HG03460 (cell line): ENCODE results near the gene NSMCE1.
"Not testable (repeated sequence)": the region's sequence is repeated elsewhere in the genome, so short reads cannot be mapped to it uniquely, and the experiment has no call there.

ENCODE experiments used
- ATAC-seq: cut with Tn5 transposase; IDR thresholded peaks from one replicate; pipeline ENCODE4 v1.9.1; 2021; ENCODE audit not compliant: unreplicated experiment

Gene NSMCE1

DNA sequence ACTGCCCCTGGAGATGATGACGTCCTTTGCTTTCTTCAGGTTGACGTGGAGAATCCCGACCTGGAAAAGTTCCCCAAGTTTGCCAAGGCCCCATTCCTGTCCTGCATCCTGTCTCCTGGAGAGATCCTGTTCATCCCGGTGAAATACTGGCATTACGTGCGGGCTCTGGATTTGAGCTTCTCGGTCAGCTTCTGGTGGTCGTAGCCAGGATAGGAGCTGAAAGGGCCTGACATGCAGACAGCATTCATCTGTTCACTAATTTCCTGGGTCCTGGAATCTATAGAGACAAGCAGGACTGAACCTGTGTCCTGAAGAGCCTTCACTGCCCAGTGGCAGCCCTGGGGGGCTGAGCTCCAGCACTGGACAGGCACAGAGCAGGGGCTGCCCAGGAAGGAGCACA is 48.0 kb downstream of the NSMCE1 start:
- no peak for ATAC-seq

DNA sequence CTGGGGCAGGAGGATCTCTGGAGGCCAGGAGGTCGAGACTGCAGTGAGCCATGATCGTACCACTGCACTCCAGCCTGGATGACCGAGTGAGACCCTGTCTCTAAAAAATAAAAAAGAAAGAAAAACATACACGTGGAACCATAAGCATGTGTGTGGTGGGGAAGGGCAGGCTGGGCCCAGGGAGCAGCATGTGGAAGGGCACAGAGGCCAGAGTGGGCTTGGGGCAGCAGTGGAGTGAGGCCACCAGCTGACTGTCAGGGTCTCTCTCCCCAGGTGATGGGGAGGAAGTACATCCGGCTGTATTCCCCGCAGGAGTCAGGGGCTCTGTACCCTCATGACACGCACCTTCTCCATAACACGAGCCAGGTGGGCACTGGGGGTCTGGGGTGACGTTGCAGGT is 48.5 kb downstream of the NSMCE1 start:
- no peak for ATAC-seq

- no peak for ATAC-seq
These were observed 49.4 kb downstream of the NSMCE1 start for GRCh38 chr16:27219161-27219560.

- no peak for ATAC-seq
These were observed 49.8 kb downstream of the NSMCE1 start for GRCh38 chr16:27218756-27219155.

DNA sequence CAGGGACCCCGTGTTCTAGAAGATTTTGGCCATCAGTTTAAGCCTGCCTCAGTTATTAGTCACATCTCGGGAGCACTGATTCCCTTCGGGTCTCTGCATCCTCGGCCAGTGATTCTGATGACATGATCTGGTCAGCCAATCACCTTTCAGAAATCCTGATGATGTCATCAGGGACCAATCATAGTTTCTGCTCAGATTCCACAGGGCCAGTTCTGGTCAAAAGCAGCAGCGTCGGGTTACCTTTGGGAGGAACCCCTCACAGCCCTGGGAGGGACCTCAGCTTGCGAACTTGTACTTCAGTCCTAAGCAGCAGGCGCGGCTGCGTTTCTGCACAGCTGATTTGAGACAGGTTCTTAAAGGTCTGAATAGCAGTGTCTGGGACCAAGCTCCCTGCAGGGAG is 51.3 kb downstream of the NSMCE1 start:
- ATAC-seq: no peak

DNA sequence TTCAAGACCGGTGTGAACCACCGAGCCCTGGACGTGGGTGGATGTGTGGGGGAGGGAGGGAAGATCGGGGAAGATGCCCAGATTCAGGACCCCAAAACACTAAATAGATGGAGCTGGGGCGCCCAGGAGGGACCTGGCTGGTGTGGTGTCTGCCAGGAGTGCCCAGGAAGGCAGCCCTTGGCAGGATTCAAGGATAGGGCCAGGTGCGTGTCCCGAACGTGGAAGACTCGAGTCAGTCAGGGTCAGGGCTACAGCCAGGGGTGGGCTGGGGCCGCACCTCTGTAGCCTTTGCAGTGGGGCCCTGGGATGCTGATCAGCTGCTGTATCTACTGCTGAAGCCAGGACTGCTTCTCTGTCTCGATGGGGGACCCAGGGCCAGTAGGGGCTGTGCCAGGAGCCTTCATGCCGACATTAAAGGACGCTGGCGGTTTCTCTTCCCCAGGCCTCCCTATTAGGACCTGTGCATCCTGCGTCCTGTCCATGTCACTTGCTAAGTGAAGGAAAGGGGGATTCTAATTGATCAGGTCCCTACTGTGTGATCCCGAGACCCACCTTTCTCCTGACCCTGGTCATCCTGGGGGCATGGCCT is 52.2 kb downstream of the NSMCE1 start:
- ATAC-seq: no peak

- ATAC-seq: no peak
These were observed 52.9 kb downstream of the NSMCE1 start for GRCh38 chr16:27215660-27216059.

- ATAC-seq: no peak
These were observed 54.2 kb downstream of the NSMCE1 start for GRCh38 chr16:27214084-27214961.

GRCh38 chr16:27211026-27211425 is 57.5 kb downstream of the NSMCE1 start:
- ATAC-seq: no peak

DNA sequence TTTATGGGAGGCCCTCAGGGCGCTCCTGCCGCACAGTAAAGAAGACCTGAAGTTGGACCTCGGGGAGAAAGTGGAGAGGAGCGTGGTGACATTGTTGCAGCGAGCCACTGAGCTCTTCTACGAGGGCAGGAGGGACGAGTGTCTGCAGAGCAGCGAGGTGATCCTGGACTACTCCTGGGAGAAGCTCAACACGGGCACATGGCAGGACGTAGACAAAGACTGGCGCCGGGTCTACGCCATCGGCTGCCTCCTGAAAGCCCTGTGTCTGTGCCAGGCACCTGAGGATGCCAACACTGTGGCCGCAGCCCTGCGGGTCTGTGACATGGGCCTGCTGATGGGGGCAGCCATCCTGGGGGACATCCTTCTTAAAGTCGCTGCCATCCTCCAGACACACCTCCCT is 58.4 kb downstream of the NSMCE1 start:
- ATAC-seq: no peak

DNA sequence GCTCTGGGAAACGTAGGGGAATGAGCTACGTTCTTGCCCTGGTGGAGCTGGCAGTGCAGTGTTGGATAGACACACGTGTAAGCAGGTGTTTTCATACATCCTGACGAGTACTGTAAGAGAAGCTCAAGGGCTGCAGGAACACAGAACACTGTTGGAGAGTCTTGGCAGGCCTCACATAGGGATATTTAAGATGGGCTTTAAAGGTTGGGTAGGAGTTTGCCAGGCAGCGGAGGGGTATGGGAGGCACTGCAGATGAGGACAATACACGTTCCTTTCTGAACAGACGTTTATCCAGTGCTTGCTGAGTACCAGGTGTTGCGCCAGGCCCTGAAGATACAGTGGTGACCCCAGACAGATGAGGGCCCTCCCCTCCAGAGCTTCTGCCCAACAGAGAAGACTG is 59.0 kb downstream of the NSMCE1 start:
- no peak for ATAC-seq

DNA sequence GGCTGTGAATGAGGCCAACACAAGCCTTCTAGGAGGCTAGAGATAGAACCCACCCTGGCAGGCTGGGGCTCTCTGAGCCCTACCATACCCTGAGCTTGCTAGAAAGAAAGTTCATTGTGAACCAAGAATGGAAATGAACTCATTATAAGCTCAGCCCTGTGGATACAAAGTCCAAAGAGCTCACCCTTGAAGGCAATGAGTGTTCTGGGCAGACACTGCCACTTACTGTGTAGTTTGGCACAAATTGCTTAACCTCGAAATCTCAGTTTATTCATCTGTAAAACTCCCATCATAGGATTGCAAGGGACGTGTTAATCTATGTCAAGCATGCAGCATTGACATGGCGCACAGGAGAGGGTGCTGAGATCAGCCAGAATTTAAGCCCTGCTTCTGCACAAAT is 59.8 kb downstream of the NSMCE1 start:
- ATAC-seq: no peak

DNA sequence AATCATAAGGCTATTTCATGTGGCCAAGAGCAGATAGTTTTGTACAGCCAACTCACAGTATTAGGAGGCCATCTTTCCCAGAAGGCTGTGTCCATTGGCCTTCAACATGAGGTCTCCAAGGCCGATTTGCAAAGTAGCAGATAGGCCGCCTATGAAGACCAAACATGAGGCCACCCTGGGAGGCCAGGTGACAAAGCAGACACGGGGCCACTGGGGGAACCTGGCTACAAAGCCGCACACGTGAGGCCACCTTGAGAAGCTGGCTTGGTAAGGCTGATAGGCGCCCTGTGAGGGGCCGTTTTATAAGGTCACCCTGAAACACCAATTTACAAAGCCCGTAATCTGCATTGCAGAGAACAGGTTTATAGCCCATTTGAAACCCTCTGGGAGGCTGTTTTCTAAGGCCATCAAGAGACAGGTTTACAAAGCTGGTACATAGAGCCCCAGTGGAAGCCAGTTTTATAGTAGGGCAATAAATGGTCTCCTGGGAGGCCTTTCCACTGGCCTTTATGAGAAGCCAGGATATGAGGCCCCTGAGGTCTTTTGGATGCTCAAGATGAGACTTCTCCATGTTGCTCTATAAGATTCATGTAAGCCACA is 60.4 kb downstream of the NSMCE1 start:
- ATAC-seq: no peak

GRCh38 chr16:27207121-27207520 is 61.5 kb downstream of the NSMCE1 start:
- ATAC-seq: not testable (repeated sequence)

DNA sequence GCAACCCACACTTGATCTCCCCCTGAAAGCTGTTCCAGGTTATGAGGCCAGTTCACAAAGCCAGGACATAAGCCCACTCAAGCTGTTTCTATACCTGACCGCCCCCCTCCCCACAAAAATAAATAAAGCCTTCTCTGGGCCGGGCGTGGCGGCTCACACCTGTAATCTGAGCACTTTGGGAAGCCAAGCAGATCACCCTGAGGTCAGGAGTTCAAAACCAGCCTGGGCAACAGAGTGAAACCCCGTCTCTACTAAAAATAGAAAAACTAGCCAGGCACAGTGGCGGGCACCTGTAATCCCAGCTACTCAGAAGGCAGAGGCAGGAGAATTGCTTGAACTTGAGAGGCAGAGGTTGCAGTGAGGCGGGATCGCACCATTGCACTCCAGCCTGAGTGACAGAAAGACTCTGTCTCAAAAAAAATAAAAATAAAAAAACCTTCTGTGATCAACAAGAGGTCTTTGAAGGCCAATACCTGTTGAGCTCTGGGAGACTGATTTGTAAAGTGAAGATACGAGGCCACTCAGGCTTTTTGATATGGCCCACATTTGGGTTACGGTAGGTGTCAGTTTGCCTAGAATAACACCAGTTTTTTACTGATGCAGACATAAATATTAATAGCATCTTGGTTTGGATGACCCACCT is 63.0 kb downstream of the NSMCE1 start:
- ATAC-seq: no peak

DNA sequence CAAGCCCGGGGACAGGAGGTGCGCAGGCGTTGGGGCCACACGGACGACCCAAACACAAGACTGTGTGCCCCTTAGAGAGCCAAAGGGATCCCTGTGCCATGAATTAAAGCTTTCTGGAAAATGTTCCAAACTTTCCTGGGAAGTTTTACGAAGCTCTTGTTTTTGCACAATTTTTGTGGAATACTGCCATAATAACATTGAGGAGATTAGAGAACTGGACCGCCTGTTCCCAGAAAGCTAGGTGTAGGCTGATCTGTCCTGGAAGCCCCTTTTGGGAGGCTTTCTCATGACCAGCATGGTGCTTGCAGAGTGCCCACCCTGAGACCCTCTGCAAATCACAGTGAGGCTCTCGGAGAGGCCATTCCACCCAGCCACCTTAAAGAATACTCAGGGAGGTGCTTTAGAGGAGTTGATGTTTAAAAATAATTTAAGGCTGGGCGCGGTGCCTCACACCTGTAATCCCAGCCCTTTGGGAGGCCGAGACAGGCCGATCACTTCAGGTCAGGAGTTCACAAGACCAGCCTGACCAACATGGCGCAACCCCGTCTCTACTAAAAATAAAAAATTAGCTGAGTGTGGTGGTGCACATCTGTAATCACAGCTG is 64.2 kb downstream of the NSMCE1 start:
- no peak for ATAC-seq

DNA sequence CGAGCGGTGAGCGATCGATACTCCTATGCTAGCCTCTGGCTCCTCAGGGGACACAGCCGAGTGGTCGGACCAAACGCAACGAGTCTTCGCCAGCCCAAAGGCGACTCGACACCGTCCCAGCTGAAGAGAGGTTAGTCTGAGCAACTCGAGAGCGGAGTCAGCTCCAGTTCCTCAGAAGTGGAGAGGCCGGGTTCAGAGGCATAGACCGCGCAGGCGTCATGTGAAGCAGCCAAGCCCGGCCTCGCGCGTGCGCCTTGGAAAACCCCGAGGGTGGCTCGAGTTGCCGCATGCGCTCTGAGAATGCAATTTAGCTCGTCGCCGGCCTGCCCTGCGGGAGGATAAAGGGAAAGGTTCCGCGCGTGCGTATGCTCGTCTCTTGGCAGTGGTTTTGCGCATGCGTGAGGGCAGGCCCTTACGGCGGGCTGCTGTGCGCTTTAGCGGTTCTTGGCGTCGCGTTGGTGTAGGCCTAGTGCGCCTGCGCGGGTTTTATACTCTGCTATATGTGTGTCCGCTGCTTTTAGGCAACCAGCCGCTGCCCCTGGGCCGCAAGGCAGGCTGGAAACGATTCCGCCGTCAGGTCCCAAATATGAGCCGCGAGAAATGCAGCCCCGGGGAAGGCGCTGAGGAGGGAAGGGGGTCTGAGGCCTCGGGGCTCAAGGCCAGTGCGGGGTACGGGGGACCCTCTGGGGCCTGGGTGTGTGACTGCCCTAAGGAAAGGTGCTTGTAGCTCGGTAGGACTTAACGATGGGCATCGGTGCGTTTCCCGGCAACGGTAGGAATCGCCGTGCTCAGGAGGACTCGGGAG is 64.9 kb downstream of the NSMCE1 start, which contains the start of gene KDM8:
Gene KDM8 (plus strand): TSS at position 20 of the 805 bp plus-strand sequence. CDS start 6,598 bp downstream, outside the sequence.
- peak; percentile 79 for ATAC-seq

DNA sequence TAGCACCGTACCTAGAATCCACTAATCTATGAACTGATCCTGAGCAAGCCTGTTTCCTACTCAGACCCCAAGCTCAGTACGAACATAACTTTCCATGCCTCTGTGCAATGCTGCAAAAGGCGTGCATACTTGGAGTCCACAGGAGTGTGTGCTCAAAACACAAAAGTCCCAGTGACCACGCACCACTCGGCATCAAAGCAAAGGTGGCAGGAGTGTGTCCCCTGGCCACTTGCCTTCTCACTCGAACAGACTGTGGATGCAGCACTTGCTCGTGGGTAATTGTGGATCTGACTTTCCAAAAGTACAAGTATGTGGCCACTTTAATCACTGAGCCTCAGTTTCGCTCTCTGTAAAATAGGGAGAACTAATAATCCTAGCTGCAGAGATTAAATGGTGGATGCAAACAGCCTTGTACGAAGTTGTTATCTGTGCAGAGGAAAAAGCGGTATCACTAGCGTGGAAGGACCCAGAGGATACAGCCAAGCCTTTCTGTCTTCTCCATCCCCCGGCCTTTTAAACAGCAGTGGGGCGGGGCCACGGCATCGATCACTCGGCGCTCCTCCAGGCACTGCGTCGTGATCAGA is 65.6 kb downstream of the NSMCE1 start:
- ATAC-seq: peak; percentile 53

- not testable (repeated sequence) for ATAC-seq
These were observed 67.7 kb downstream of the NSMCE1 start for GRCh38 chr16:27200914-27201313.

GRCh38 chr16:27199736-27200135 is 68.8 kb downstream of the NSMCE1 start:
- ATAC-seq: peak; percentile 30
